Cardiac fibroblast (primary cell): ENCODE measurements around the gene COL5A1.
"Not testable (repeated sequence)": the region's sequence is repeated elsewhere in the genome, so short reads cannot be mapped to it uniquely, and the experiment has no call there.

ENCODE experiments used
- DNase-seq, 2 donors: peaks; one replicate each; pipeline versions ENCODE4 v3.0.0 to v3.0.0-alpha.2; 2010; ENCODE audit warnings: low read depth in 2 of 2
- H3K4me3 ChIP-seq, 2 donors: replicated peaks in 1 of 2; 1 replicate in 1 of 2; 2 replicates in 1 of 2; pipeline ENCODE4 v1.5.1; 2011; ENCODE audit warnings: low read depth in 2 of 2, low read length in 2 of 2, mild to moderate bottlenecking in 2 of 2, moderate library complexity in 1 of 2
- CTCF ChIP-seq: IDR thresholded peaks from one replicate; pipeline ENCODE4 v1.5.1; 2011; ENCODE audit warnings: low read depth, mild to moderate bottlenecking, low read length, inconsistent platforms

Gene COL5A1

GRCh38 chr9:134708672-134709038 lies 67.1 kb downstream of the COL5A1 start:
- no peak for TF ChIP-seq CTCF
- no peak for DNase-seq

GRCh38 chr9:134709512-134710270 lies 68.1 kb downstream of the COL5A1 start:
- DNase-seq: peak; percentile 47 to 56

More at GRCh38 chr9:134708672-134709038, 67.1 kb downstream of the COL5A1 start:
- H3K4me3 ChIP-seq: no peak overlapping the region

GRCh38 chr9:134710271-134710540 lies 68.6 kb downstream of the COL5A1 start:
- DNase-seq: no peak
- no peak for TF ChIP-seq CTCF
- no peak overlapping the region for H3K4me3 ChIP-seq

More at GRCh38 chr9:134709512-134710270, 68.1 kb downstream of the COL5A1 start:
- H3K4me3 ChIP-seq: no peak overlapping the region
- TF ChIP-seq CTCF: no peak

- no peak for TF ChIP-seq CTCF
- no peak for DNase-seq
Measured at GRCh38 chr9:134710901-134711300, 69.3 kb downstream of the COL5A1 start.

GRCh38 chr9:134712243-134712642 lies 70.6 kb downstream of the COL5A1 start:
- no peak overlapping the region for H3K4me3 ChIP-seq
- TF ChIP-seq CTCF: no peak
- DNase-seq: no peak

More at GRCh38 chr9:134710901-134711300, 69.3 kb downstream of the COL5A1 start:
- no peak overlapping the region for H3K4me3 ChIP-seq

GRCh38 chr9:134712926-134713325 lies 71.3 kb downstream of the COL5A1 start:
- TF ChIP-seq CTCF: no peak
- H3K4me3 ChIP-seq: no peak overlapping the region
- DNase-seq: no peak

- not testable (repeated sequence) for H3K4me3 ChIP-seq, DNase-seq
Measured at GRCh38 chr9:134715536-134715935, 73.9 kb downstream of the COL5A1 start.
